Thoracic aorta (tissue), 2 donors: ENCODE measurements around the gene PTPRE. TPM values are rescaled to one million over a fixed set of nuclear protein-coding genes. Genes with fewer than 3 reads are reported as not detected.

ENCODE experiments used
- ATAC-seq: fragments of 150-250 bp; one replicate; pipeline ENCODE4 v1.8.0; 2017; ENCODE audit warnings: low read depth; ENCODE audit not compliant: insufficient number of reproducible peaks, low FRiP score
- DNase-seq: peaks from one replicate; pipeline ENCODE4 v3.0.0-alpha.2; 2020; ENCODE audit warnings: low spot score
- H3K27ac ChIP-seq, 2 donors: fragments of 200-600 bp; sonication (generic); 1 replicate in 1 of 2; 2 replicates in 1 of 2; pipeline ENCODE4 v1.5.1; 2016; ENCODE audit warnings: mild to moderate bottlenecking in 2 of 2, moderate library complexity in 2 of 2
- H3K27me3 ChIP-seq: fragments of 200-600 bp; sonication (generic); replicated peaks from 2 replicates; pipeline ENCODE4 v1.6.0; 2016; ENCODE audit warnings: mild to moderate bottlenecking; ENCODE audit not compliant: insufficient read depth
- H3K36me3 ChIP-seq: fragments of 200-600 bp; sonication (generic); one replicate; pipeline ENCODE4 v1.5.1; 2016
- H3K4me1 ChIP-seq, 2 donors: fragments of 200-600 bp; sonication (generic); 1 replicate in 1 of 2; 2 replicates in 1 of 2; pipeline versions ENCODE4 v1.5.1 to v1.6.0; 2016; ENCODE audit warnings: low read depth in 2 of 2, mild to moderate bottlenecking in 1 of 2; ENCODE audit not compliant: control insufficient read depth in 1 of 2
- H3K4me3 ChIP-seq: fragments of 200-600 bp; sonication (generic); 2 replicates; pipeline ENCODE4 v1.5.1; 2016; ENCODE audit warnings: mild to moderate bottlenecking
- H3K9me3 ChIP-seq: fragments of 200-600 bp; sonication (generic); 2 replicates; pipeline ENCODE4 v1.5.1; 2016
- total RNA-seq, 2 donors: library from RNA; depleted of rRNA; stranded (reverse); fragments of >200 nt; gene quantifications; one replicate each; pipeline versions ENCODE4 v1.1.0 to v1.2.3, GENCODE V29; 2016
- TF ChIP-seq, protein P1 (sequence below): fragments of 200-600 bp; sonication (generic); IDR thresholded peaks from one replicate; pipeline ENCODE4 v1.5.1; 2019; ENCODE audit warnings: antibody characterized with exemption

The PTPRE gene
- total RNA-seq, 2 donors from 2014 or later = 41.9 to 45.1 TPM

DNA sequence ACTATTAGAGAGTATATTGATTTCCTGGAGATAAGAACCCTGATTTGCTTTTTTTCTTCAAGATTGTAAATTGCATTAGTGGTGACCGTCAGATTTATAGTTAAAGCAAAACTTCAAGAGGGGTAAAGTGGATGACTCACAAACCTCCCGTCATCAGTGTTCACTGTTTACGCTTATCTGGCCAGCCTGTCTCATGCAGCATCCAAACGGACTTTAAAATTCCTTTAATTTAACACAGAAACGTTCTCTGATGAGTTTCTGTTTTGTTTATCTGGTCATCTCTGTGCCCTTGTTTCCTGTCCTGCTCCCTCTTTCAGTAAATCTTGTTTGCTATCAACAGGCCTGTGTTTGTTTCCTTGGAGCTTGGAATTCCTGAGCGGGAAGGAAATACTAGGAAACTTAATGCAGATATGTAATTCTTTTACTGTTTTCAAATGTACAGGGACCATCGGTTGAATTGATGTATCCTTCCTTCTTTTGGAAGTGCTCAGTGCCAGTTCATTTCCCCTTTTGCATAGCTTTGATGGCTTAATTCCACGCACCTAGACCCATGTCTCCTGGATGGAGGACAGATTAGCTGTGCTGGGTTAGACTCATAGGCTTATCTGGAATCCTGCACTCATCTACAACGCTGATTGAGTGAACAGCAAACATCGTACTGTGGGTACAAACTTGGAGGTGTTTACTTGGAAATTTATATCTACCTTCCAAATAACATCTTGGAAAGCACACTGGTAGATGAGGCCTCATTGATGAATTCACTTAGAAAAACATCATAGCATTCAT, 21.3 kb downstream of the PTPRE start:
- TF ChIP-seq, protein P1, sequence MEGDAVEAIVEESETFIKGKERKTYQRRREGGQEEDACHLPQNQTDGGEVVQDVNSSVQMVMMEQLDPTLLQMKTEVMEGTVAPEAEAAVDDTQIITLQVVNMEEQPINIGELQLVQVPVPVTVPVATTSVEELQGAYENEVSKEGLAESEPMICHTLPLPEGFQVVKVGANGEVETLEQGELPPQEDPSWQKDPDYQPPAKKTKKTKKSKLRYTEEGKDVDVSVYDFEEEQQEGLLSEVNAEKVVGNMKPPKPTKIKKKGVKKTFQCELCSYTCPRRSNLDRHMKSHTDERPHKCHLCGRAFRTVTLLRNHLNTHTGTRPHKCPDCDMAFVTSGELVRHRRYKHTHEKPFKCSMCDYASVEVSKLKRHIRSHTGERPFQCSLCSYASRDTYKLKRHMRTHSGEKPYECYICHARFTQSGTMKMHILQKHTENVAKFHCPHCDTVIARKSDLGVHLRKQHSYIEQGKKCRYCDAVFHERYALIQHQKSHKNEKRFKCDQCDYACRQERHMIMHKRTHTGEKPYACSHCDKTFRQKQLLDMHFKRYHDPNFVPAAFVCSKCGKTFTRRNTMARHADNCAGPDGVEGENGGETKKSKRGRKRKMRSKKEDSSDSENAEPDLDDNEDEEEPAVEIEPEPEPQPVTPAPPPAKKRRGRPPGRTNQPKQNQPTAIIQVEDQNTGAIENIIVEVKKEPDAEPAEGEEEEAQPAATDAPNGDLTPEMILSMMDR = no peak
- H3K27me3 ChIP-seq = no peaks in the 10 kb centered on the region
- no peak overlapping the region for H3K4me3 ChIP-seq
- H3K4me1 ChIP-seq = peaks cover 7 to 25% of the 10 kb centered on the region in 2 donors
- H3K9me3 ChIP-seq = no peaks in the 10 kb centered on the region
- no peak for ATAC-seq
- no peak overlapping the region for H3K27ac ChIP-seq
- DNase-seq = no peak
- no peaks in the 10 kb centered on the region for H3K36me3 ChIP-seq

DNA sequence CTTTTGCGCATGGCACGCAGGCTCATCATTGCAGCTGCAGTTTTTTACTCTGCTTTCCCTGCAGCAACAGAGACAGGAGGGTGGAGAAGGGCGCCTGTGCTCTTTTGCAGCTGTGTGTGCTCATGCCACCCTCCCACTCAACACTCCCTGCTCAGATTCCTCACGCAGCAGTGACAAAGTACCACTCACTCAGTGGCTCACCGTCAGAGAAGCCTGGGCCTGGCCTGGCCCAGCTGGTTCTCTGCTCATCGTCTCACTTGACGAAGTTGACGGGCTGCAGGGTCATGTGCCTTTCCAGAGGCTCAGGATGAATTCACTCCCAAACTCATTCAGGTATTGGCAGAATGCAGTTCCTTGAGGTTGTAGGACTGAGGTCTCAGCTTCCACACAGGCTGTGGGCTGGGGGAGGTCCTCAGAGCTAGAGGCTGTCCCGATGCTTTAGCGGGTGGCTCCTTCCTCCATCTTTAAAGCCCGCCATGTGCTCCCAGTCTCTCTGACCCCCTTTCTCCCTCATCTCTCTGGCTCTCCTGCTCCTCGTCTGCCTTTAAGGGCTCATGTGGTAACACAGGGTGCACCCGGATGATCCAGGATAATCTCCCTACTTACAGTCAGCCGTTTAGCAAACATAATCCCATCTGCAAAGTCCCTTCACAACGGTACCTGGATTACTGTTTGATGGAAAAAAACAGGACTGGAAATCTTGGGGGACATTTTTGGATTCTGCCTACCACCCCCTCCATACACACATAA, 25.8 kb downstream of the PTPRE start:
- H3K27ac ChIP-seq = no peak overlapping the region
- ATAC-seq (no peak), DNase-seq (no peak)
- no peaks in the 10 kb centered on the region for H3K27me3 ChIP-seq
- no peaks in the 10 kb centered on the region for H3K36me3 ChIP-seq
- no peaks in the 10 kb centered on the region for H3K9me3 ChIP-seq
- no peak overlapping the region for H3K4me3 ChIP-seq
- TF ChIP-seq, protein P1 = no peak
- H3K4me1 ChIP-seq = no peaks in the 10 kb centered on the region

GRCh38 chr10:127933271-127933670, 26.4 kb downstream of the PTPRE start:
- Histone ChIP-seq H3K27me3 (no peaks in the 10 kb centered on the region), H3K4me1 (no peaks in the 10 kb centered on the region), H3K4me3 (no peak overlapping the region), H3K36me3 (no peaks in the 10 kb centered on the region), H3K9me3 (no peaks in the 10 kb centered on the region), H3K27ac (no peak overlapping the region)
- DNase-seq (no peak), ATAC-seq (no peak)
- TF ChIP-seq, protein P1 = no peak

- TF ChIP-seq, protein P1 = no peak
- Histone ChIP-seq H3K4me3 (no peak overlapping the region), H3K9me3 (no peaks in the 10 kb centered on the region), H3K36me3 (no peaks in the 10 kb centered on the region), H3K4me1 (no peaks in the 10 kb centered on the region), H3K27me3 (no peaks in the 10 kb centered on the region), H3K27ac (no peak overlapping the region)
- DNase-seq = no peak
- ATAC-seq = no peak
Observed at GRCh38 chr10:127934383-127934782, 27.5 kb downstream of the PTPRE start.

DNA sequence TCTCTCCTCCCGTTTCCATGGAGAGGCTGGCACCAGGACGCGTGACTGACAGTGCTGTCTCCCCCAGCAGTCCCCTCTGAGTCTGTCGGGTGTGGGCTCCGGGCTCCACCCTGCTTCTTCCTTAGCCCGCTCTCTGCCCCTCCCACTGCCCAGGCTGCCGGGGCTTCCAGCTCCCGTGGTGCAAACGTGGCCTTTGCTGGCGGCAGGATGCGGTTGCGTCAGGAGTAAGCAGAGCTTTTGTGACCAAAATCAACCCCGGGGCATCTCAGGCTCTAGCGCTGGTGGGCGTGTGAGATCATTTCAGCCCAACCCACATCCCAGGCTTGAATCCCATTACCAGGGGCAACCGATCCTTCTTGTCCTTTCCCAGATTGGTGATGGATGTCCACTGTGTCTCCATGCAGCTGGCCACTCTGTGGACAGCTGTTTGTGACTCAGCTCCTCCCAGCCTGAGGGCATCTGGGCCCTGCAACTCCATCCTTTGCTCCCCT, 28.2 kb downstream of the PTPRE start:
- Histone ChIP-seq H3K27me3 (no peaks in the 10 kb centered on the region), H3K4me3 (no peak overlapping the region), H3K9me3 (no peaks in the 10 kb centered on the region), H3K27ac (no peak overlapping the region), H3K4me1 (no peaks in the 10 kb centered on the region), H3K36me3 (no peaks in the 10 kb centered on the region)
- ATAC-seq = no peak
- TF ChIP-seq, protein P1 = no peak
- no peak for DNase-seq
